Measurements from ENCODE around the gene PDE6B. TPM values are rescaled to one million over a fixed set of nuclear protein-coding genes. Genes with fewer than 3 reads are reported as not detected.
A peak's percentile ranks its signal among the peaks of the same experiment; 100 is the strongest.
"Not testable (repeated sequence)": the region's sequence is repeated elsewhere in the genome, so short reads cannot be mapped to it uniquely, and the experiment has no call there.

The PDE6B gene
- total RNA-seq, 2 experiments from 2014 or later, result 11.4 to 12.4 TPM

DNA sequence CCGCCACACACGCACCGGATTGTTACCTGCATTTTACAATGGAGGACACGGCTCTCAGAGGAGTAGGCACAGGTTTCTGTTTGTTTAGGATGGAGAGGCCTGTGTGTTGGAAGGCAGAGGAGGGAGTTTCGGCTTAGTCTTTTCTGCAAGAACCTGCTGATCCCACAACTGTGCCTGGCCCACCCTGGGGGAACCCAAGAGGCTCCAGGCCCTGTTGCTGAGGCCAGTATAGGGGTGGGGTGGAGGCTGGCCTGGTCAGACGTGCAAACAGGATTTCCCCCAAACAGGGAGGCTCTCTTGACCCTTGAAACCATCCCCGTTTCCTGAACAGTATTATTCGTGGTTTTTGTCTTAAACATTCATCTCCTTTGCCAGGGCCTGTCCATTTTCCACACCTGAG lies 64.3 kb downstream of the PDE6B start:
- Mint-ChIP-seq H3K4me3 (no peak overlapping the region), H3K27me3 (peaks cover 34% of the 10 kb centered on the region), H3K4me1 (ENCODE audit: low read depth) (no peaks in the 10 kb centered on the region), H3K36me3 (ENCODE audit: low read depth) (no peaks in the 10 kb centered on the region), H3K27ac (no peak overlapping the region), H3K9me3 (no peaks in the 10 kb centered on the region)
- Histone ChIP-seq H3K27me3 (ENCODE audit: control insufficient read depth in 1 of 2, insufficient read depth in 2 of 2, low read length in 2 of 2) (peaks cover 6 to 19% of the 10 kb centered on the region in 2 experiments), H3K4me1 (ENCODE audit: insufficient read depth, low read length) (peaks cover 12% of the 10 kb centered on the region), H3K4me3 (ENCODE audit: low read length) (peak overlapping the region; percentile 16), H3K27ac (ENCODE audit: low read depth in 1 of 2, low read length in 2 of 2) (no peak overlapping the region), H3K36me3 (ENCODE audit: insufficient read depth, low read length) (no peaks in the 10 kb centered on the region), H3K9me3 (ENCODE audit: control insufficient read depth in 1 of 2, insufficient read depth in 1 of 2, low read length in 2 of 2) (peaks cover 0 to 11% of the 10 kb centered on the region in 2 experiments)
- no peak for ATAC-seq (ENCODE audit: poor library complexity)
- ChIA-PET POLR2A (no interaction called here), CTCF (no interaction called here)
- intact Hi-C loops (cut with DNase I, micrococcal nuclease), result no loop called here
- TF ChIP-seq, protein P1, sequence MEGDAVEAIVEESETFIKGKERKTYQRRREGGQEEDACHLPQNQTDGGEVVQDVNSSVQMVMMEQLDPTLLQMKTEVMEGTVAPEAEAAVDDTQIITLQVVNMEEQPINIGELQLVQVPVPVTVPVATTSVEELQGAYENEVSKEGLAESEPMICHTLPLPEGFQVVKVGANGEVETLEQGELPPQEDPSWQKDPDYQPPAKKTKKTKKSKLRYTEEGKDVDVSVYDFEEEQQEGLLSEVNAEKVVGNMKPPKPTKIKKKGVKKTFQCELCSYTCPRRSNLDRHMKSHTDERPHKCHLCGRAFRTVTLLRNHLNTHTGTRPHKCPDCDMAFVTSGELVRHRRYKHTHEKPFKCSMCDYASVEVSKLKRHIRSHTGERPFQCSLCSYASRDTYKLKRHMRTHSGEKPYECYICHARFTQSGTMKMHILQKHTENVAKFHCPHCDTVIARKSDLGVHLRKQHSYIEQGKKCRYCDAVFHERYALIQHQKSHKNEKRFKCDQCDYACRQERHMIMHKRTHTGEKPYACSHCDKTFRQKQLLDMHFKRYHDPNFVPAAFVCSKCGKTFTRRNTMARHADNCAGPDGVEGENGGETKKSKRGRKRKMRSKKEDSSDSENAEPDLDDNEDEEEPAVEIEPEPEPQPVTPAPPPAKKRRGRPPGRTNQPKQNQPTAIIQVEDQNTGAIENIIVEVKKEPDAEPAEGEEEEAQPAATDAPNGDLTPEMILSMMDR (IDR thresholded peaks at IDR 0.05), result no peak
- DNase-seq, result no peak

DNA sequence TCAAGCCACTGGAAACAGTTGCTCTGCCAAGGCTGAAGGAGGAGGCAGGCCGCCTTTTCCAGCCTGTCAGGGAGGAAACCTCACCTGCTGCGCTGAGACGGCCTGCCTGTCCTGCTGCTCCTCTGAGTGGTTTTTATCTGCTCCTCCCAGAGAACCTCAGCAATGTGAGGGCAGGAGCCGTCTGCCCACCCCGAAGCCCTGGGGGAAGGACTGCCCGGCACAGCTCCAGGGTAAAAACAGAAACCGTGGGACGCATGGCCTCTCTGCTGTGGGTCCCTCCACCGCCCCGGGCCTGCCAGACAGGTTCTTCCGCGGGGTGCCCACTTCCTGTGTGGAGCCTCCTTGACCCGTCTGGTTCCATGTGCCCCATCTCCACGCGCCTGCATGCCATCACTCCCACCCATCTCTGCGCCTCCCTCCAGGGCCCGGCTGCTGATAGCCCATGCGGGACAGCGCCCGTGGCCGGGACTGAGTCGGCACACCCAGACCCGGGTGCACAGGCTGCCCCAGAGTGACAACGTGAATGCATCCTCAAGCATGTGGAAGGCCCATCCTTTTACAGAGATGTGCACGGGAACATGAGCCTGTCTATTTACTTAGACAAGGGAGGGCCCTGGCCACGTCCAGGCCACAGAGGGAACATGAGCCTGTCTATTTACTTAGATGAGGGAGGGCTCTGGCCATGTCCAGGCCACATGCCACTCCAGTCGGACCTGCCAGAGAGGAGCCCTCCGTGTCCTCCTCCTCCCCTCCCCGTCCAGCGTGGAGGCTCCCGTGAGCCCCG lies 67.6 kb downstream of the PDE6B start:
- no peaks in the 10 kb centered on the region for H3K9me3 Mint-ChIP-seq
- DNase-seq (no peak), ATAC-seq (ENCODE audit: poor library complexity) (no peak)
- ChIA-PET POLR2A (no interaction called here), CTCF (no interaction called here)
- intact Hi-C loops (cut with DNase I, micrococcal nuclease), result no loop called here
- Histone ChIP-seq H3K4me3 (ENCODE audit: low read length) (no peak overlapping the region), H3K9me3 (ENCODE audit: control insufficient read depth in 1 of 2, insufficient read depth in 1 of 2, low read length in 2 of 2) (peaks cover 0 to 2% of the 10 kb centered on the region in 2 experiments), H3K27me3 (ENCODE audit: control insufficient read depth in 1 of 2, insufficient read depth in 2 of 2, low read length in 2 of 2) (peaks cover 5 to 15% of the 10 kb centered on the region in 2 experiments), H3K4me1 (ENCODE audit: insufficient read depth, low read length) (peaks cover 9% of the 10 kb centered on the region), H3K36me3 (ENCODE audit: insufficient read depth, low read length) (no peaks in the 10 kb centered on the region), H3K27ac (ENCODE audit: low read depth in 1 of 2, low read length in 2 of 2) (no peak overlapping the region)
- TF ChIP-seq, protein P1 (IDR thresholded peaks at IDR 0.05), result no peak
- no peaks in the 10 kb centered on the region for H3K4me1 Mint-ChIP-seq (ENCODE audit: low read depth)
- no peak overlapping the region for H3K27ac Mint-ChIP-seq
- H3K4me3 Mint-ChIP-seq, result no peak overlapping the region
- no peaks in the 10 kb centered on the region for H3K36me3 Mint-ChIP-seq (ENCODE audit: low read depth)
- H3K27me3 Mint-ChIP-seq, result peaks cover 18% of the 10 kb centered on the region

DNA sequence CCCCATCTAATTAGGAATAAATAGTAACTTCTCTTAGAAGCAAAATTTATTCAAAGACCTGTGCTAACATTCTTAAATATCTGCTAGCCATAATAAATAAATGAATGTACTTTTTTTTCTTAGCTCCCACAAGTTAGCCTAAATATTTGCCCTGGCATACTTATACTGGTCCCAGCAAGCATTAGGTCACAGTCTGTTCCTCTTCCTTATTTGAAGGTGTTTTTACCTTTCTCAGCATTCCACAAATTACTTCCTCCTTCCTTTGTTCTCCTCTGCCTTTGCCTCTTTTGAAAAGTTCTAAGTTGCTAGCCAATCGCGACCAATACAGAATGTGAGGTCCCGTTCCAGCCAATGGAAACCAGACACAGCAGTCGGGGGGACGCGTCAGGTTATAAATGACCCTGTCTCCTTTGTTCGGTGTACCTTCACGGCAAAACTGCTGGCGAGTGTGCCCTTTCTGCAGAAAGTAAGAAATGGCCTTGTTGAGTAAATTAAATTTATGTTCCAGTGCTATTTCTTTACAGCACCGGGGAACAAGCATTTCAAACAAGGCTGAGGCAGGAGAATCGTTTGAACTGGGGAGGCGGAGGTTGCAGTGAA lies 69.1 kb downstream of the PDE6B start:
- H3K4me3 ChIP-seq (ENCODE audit: low read length); H3K36me3 ChIP-seq (ENCODE audit: insufficient read depth, low read length); H3K36me3 Mint-ChIP-seq (ENCODE audit: low read depth); H3K27me3 ChIP-seq (ENCODE audit: control insufficient read depth in 1 of 2, insufficient read depth in 2 of 2, low read length in 2 of 2); H3K27ac Mint-ChIP-seq; intact Hi-C loops (cut with DNase I, micrococcal nuclease); H3K9me3 ChIP-seq (ENCODE audit: control insufficient read depth in 1 of 2, insufficient read depth in 1 of 2, low read length in 2 of 2); CTCF ChIA-PET; H3K27ac ChIP-seq (ENCODE audit: low read depth in 1 of 2, low read length in 2 of 2); H3K4me1 ChIP-seq (ENCODE audit: insufficient read depth, low read length); H3K4me1 Mint-ChIP-seq (ENCODE audit: low read depth); H3K4me3 Mint-ChIP-seq; ATAC-seq (ENCODE audit: poor library complexity); DNase-seq; H3K9me3 Mint-ChIP-seq; POLR2A ChIA-PET: not testable (repeated sequence)
- peaks cover 18% of the 10 kb centered on the region for H3K27me3 Mint-ChIP-seq

Data from CD4-positive, alpha-beta T cell (primary cell).